BJ (cell line): ENCODE measurements around the gene ITCH. TPM values are rescaled to one million over a fixed set of nuclear protein-coding genes. Genes with fewer than 3 reads are reported as not detected.
A peak's percentile ranks its signal among the peaks of the same experiment; 100 is the strongest.
"Not testable (repeated sequence)": the region's sequence is repeated elsewhere in the genome, so short reads cannot be mapped to it uniquely, and the experiment has no call there.

Experiments
- CTCF ChIA-PET: fragments of 350-600 bp; formaldehyde crosslinking; extraction: SDS; loops from one replicate; lab custom pipeline; 2021; ENCODE audit warnings: antibody characterized with exemption, inconsistent platforms; lab: Yijun Ruan, JAX
- POLR2A ChIA-PET: fragments of 300-600 bp; sonication (Branson Sonifier 250); formaldehyde crosslinking; extraction: SDS; loops from one replicate; lab custom pipeline; 2021; ENCODE audit warnings: antibody characterized with exemption; lab: Charles Lee
- DNase-seq: peaks from one replicate; pipeline ENCODE4 v3.0.0-alpha.2; 2011; ENCODE audit warnings: low read depth
- H3K27me3 ChIP-seq: 2 replicates; pipeline ENCODE4 v1.6.0; 2011; ENCODE audit warnings: low read length; ENCODE audit not compliant: control insufficient read depth, insufficient read depth
- H3K36me3 ChIP-seq: 2 replicates; pipeline ENCODE4 v1.5.1; 2011; ENCODE audit warnings: low read length; ENCODE audit not compliant: control insufficient read depth, insufficient read depth
- H3K4me3 ChIP-seq: 2 replicates; pipeline ENCODE4 v1.5.1; 2011; ENCODE audit warnings: low read depth, mild to moderate bottlenecking, control low read depth, low read length
- polyA plus RNA-seq: library from polyadenylated mRNA; depleted of rRNA; stranded (reverse); fragments of >200 nt; gene quantifications from 2 replicates; pipeline ENCODE4 v1.2.3, GENCODE V29; 2011
- TF ChIP-seq, protein P1 (sequence below): IDR thresholded peaks from 2 replicates; pipeline ENCODE4 v1.5.1; 2011; ENCODE audit warnings: low read depth, mild to moderate bottlenecking, control low read depth, inconsistent platforms, low read length, moderate library complexity; ENCODE audit not compliant: insufficient read depth

The ITCH gene
- polyA plus RNA-seq, 1 experiment, result 7.8 TPM

DNA sequence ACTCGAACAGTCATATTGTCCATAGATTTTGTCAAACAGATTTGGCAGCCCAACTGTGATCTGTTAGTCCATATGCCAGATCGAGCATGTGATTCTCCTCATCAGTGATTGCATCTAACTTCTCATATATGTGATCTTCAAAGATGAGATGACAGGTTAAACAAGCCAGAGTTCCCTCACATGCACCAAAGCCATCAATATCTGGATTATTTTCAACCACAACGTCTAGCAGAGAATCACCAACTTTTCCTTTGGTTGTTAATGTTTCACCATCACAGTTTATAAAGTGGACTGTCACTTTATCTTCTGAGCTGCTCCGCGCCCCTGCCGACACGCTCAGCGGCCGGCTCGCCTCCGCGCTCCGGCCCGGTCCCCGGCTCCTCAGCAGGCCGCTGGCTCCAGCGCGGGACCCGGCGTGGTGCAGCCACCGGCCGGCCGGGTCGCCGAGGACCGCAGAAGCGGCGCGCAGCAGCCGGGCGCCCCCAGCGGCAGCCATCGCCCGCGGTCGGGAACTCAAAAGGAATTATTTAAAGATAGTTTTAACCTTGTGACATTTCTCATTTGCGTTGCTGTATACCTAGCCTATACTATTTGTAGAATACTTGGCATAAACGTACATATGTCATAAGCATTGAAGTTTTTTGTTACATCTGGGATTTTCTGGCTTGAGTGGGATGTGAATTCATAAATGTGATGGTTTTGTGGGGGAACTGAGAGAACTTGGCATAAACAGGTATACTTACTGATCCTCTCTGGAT, 113.1 kb downstream of the ITCH start:
- Histone ChIP-seq H3K4me3 (no peak overlapping the region), H3K27me3 (no peaks in the 10 kb centered on the region), H3K36me3 (peaks cover 3% of the 10 kb centered on the region; the same call in 1 of the 2 replicates)
- TF ChIP-seq, protein P1, sequence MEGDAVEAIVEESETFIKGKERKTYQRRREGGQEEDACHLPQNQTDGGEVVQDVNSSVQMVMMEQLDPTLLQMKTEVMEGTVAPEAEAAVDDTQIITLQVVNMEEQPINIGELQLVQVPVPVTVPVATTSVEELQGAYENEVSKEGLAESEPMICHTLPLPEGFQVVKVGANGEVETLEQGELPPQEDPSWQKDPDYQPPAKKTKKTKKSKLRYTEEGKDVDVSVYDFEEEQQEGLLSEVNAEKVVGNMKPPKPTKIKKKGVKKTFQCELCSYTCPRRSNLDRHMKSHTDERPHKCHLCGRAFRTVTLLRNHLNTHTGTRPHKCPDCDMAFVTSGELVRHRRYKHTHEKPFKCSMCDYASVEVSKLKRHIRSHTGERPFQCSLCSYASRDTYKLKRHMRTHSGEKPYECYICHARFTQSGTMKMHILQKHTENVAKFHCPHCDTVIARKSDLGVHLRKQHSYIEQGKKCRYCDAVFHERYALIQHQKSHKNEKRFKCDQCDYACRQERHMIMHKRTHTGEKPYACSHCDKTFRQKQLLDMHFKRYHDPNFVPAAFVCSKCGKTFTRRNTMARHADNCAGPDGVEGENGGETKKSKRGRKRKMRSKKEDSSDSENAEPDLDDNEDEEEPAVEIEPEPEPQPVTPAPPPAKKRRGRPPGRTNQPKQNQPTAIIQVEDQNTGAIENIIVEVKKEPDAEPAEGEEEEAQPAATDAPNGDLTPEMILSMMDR, result peak; percentile 50
- DNase-seq, result no peak
- POLR2A ChIA-PET, result no interaction called here
- CTCF ChIA-PET, result interaction anchor here (0.6 to 3.4 kb wide), 11 partner anchors 11 to 286 kb away, joined by 3 to 39 read pairs (median 3); no protein-coding TSS in a partner anchor

DNA sequence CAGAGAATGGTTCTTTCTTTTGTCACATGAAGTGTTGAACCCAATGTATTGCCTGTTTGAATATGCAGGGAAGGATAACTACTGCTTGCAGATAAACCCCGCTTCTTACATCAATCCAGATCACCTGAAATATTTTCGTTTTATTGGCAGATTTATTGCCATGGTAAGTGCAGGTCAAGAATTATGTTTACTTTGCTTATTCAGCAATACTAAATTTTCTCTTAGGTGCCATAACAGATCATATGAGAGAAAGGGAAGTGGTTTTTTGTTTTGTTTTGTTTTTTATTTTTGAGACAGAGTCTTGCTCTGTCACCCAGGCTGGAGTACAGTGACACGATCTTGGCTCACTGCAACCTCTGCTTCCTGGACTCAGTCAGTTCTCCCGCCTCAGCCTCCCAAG, 116.6 kb downstream of the ITCH start:
- no peak overlapping the region for H3K4me3 ChIP-seq
- TF ChIP-seq, protein P1, result no peak
- POLR2A ChIA-PET, result no interaction called here
- no peak for DNase-seq
- CTCF ChIA-PET, result interaction anchor here (5.4 kb wide), 1 partner anchor 167 kb away, joined by 20 read pairs; no protein-coding TSS in a partner anchor
- H3K36me3 ChIP-seq, result peaks cover 12% of the 10 kb centered on the region
- H3K27me3 ChIP-seq, result no peaks in the 10 kb centered on the region

DNA sequence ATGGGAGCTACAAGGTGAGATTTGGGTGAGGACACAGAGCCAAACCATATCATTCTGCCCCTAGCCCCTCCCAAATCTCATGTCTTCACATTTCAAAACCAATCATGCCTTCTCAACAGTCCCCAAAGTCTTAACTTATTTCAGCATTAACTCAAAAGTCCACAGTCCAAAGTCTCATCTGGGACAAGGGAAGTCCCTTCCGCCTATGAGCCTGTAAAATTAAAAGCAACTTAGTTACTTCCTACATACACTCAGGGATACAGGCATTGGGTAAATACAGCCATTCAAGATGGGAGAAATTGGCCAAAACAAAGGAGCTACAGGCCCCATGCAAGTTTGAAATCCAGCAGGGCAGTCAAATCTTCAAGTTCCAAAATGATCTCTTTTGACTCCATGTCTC, 119.1 kb downstream of the ITCH start:
- not testable (repeated sequence) for DNase-seq, H3K4me3 ChIP-seq, H3K27me3 ChIP-seq
- POLR2A ChIA-PET, result interaction anchor here (0.7 kb wide), 1 partner anchor 286 kb away, joined by 4 read pairs; no protein-coding TSS in a partner anchor
- peaks cover 13% of the 10 kb centered on the region for H3K36me3 ChIP-seq
- CTCF ChIA-PET, result interaction anchor here (0.6 to 5.4 kb wide), 3 partner anchors 66 to 292 kb away, joined by 3 to 20 read pairs (median 3); no protein-coding TSS in a partner anchor

DNA sequence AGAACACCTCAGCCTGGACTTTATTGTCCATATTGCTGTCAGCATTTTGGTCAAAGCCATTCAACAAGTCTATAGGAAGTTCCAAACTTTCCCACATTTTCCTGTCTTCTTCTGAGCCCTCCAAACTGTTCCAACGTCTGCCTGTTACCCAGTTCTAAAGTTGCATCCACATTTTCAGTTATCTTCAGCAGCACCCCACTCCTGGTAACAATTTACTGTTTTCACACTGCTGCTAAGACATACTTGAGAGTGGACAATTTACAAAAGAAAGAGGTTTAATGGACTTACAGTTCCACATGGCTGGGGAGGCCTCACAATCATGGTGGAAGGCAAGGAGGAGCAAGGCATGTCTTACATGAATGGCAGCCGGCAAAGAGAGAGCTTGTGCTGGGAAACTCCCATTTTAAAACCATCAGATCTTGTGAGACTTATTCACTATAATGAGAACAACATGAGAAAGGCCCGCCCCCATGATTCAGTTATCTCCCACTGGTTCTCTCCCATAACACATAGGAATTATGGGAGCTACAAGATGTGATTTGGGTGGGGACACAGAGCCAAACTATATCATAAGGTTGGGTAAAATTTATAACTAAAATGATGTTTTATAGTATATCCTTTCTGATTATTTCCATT, 120.6 kb downstream of the ITCH start:
- CTCF ChIA-PET, result interaction anchor here (5.4 kb wide), 1 partner anchor 171 kb away, joined by 20 read pairs; no protein-coding TSS in a partner anchor
- POLR2A ChIA-PET, result not testable (repeated sequence)

DNA sequence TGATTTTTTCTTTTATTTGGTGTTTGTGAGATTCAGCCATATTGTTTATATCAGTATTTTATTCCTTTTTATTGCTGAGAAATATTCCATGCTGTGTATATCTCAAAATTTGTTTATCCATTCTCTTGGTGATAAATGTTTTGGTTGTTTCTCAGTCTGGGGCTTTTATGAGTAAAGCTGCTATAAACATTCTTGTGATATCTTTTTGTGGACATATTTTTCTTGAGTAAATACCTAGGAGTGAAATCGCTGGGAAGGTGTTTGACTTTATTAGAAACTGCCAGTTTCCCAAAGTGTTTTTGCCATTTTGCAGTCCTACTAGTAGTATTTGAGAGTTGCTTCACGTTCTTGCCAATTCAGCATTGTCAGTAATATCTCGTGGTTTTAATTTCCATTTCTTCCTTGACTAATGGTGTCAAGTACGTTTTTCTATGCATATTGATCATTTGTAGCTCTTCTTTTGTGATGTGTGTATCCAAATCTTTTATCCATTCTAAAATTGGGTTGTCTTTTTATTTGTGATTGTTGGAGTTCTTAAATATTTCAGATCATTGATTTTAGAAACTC, 122.1 kb downstream of the ITCH start:
- TF ChIP-seq, protein P1, result no peak
- no peak for DNase-seq
- ChIA-PET CTCF (interaction anchor here (0.8 to 1.2 kb wide), 2 partner anchors 173 to 859 kb away, joined by 3 to 7 read pairs; no protein-coding TSS in a partner anchor), POLR2A (no interaction called here)
- no peak overlapping the region for H3K4me3 ChIP-seq
- peaks cover 12% of the 10 kb centered on the region for H3K36me3 ChIP-seq
- H3K27me3 ChIP-seq, result no peaks in the 10 kb centered on the region

More for the DNA sequence above, 120.6 kb downstream of the ITCH start:
- H3K36me3 ChIP-seq, result peaks cover 12% of the 10 kb centered on the region
- not testable (repeated sequence) for DNase-seq, H3K4me3 ChIP-seq, H3K27me3 ChIP-seq
